KG1 (cell line): ENCODE results near the gene CACNA1A.
"Not testable (repeated sequence)": the region's sequence is repeated elsewhere in the genome, so short reads cannot be mapped to it uniquely, and the experiment has no call there.

Experiments used
- DNase-seq: peaks from one replicate; lab custom pipeline; 2025; lab: John Stamatoyannopoulos, UW

CACNA1A gene

GRCh38 chr19:13281567-13282291 is 224.6 kb downstream of the CACNA1A start:
- DNase-seq, result no peak

DNA sequence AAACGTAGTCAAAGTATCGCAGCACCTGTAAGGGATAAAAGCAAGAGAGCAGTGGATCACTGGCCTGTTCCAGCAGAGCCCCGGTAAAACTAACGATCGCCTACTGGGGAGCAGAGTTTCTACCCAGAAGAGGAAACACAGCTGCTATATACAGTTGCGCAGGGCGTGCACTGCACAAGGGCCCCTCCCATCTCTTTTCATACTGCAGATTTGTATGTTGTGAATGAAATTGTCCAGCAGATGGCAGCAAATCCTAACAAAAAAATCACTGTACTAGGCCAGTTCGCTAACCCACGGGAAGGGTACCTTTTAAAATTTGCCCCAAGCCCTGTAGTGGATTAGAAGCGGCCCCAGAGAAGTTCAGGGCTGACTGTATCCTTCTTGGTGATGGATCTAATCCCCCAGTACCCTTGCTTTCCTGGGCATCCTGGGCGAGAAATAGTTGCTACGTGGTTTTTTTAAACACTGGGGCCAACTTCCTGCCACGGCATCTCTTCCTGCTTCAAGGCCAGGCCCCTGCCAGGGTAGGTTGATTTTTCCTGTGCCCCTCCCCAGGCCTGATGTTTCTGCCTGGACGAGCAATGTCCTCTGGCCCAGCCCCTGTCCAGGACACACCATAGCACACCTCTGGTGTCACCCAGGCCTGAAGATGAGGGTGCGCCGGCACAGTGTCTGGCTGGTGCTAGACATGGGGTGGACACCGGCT is 229.0 kb downstream of the CACNA1A start:
- DNase-seq, result peak; percentile 64

GRCh38 chr19:13275016-13275722 is 231.1 kb downstream of the CACNA1A start:
- no peak for DNase-seq

- DNase-seq, result no peak
These were observed 235.7 kb downstream of the CACNA1A start for GRCh38 chr19:13270514-13271105.

DNA sequence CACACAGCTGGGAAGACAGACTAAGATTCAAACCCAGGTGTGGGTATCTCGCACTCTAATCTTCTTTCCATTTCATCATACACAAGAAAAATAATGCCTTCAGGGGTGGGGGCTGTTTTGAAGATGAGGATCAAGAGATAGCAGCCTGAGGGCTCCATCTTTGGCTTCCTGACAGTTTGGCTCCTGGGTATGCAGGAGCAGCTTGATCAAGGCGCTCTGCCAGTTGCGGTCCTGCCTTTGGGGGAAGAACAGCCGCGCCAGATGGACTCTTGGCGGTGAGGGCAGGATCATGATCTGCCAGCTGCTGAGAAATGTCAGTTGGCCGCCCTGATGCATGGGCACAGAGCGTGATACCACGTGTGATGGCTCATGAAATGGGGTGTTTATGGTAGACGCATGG is 236.9 kb downstream of the CACNA1A start:
- DNase-seq, result no peak

- no peak for DNase-seq
These were observed 238.4 kb downstream of the CACNA1A start for GRCh38 chr19:13267889-13268288.

DNA sequence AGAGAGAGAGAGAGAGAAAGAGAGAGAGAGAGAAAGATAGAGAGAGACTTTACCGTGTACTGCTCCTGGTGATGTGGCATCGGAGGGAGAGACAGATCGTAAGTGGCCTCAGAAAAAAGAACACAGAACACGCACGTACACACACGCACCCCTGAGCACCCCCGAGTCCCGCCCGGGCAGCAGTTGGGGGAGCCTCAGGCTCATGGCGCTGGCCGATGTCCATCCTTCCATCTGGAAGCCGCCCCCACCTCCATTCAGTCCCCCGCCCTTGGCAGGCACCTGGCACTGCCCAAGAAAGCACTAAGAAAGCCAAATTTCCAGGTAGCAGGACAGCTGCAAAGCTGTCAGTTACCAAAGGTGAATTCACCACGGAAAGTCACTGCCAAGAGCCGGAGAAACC is 239.1 kb downstream of the CACNA1A start:
- DNase-seq, result no peak

GRCh38 chr19:13262450-13262849 is 243.8 kb downstream of the CACNA1A start:
- peak; percentile 54 for DNase-seq

DNA sequence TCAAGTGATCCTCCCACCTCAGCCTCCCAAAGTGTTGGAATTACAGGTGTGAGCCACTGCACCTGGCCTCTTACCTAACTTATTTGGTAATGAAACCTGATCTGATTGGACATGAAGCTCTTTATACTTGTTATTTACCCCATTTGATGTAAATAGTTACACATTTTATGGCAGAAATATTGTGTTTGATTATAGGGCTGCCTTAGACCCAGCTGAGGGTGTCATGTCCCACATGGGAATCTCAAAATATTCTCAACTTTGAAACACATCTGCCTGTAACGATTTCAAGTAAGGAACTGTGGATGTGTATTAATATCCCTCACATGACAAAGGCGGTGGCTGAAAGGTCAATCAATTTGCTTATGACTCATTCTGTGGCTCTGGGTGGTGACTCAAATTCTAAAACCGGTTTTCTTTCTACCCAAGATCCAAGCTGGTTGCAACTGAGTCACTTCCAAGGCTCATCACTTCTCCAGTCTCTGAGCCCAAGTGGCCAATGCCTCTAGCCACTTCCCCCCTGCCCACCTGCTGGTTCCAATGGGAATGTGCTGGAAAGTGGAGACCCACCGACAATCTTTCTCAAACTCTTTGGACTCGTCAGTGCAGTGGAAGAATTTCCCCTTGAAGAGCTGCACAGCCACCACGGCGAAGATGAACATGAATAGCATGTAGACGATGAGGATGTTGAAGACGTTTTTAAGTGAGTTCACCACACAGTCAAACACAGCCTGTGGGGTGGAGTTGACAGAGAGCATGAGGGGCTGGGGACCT is 245.2 kb downstream of the CACNA1A start:
- DNase-seq, result no peak

- no peak for DNase-seq
These were observed 249.4 kb downstream of the CACNA1A start for GRCh38 chr19:13256918-13257317.

DNA sequence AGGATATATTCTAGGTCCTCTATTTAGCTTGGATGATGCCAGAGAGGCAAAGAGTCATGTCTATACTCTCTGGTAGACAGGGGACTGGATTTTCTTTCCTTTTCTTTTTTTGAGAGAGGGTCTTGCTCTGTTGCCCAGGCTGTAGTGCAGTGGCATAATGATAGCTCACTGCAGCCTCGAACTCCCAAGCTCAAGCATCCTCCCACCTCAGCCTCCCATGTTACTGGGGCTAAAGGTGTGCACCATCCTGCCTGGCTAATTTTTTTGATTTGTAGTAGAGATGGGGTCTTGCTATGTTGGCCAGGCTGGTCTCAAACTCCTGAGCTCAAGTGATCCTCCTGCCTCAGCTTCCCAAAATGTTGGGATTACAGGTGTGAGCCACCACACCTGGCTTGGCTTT is 249.9 kb downstream of the CACNA1A start:
- not testable (repeated sequence) for DNase-seq

- no peak for DNase-seq
These were observed 250.6 kb downstream of the CACNA1A start for GRCh38 chr19:13255719-13256059.

- DNase-seq, result no peak
These were observed 251.1 kb downstream of the CACNA1A start for GRCh38 chr19:13255041-13255718.

- no peak for DNase-seq
These were observed 253.5 kb downstream of the CACNA1A start for GRCh38 chr19:13252569-13253335.

GRCh38 chr19:13244920-13245319 is 261.4 kb downstream of the CACNA1A start:
- DNase-seq, result no peak

- DNase-seq, result no peak
These were observed 264.8 kb downstream of the CACNA1A start for GRCh38 chr19:13241231-13242104.

DNA sequence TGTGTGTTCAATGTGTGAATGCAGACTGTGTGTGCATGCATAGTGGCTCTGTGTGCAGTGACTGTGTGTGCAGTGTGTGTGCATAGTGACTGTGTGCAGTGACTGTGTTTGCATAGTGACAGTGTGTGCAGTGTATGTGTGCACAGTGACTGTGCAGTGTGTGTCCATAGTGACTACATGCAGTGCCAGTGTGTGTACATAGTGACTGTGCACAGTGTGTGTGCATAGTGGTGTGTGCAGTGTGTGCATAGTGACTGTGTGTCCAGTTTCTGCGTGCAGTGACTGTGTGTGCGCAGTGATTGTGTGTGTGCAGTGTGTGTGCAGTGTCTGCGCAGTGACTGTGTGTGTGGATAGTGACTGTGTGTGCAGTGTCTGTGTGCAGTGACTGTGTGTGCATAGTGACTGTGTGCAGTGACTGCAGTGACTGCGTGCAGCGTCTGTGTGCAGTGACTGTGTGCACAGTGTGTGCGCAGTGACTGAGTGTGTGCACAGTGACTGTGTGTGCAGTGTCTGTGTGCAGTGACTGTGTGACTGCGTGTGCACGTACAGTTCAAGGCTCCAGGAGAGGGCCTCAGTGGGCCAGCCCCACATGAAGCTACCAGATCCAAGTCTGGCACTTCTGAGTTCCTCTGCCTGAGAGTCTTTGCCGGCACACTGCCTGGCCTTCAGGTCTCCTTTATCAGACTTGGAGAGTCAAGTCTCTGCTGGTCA is 265.8 kb downstream of the CACNA1A start:
- no peak for DNase-seq

DNA sequence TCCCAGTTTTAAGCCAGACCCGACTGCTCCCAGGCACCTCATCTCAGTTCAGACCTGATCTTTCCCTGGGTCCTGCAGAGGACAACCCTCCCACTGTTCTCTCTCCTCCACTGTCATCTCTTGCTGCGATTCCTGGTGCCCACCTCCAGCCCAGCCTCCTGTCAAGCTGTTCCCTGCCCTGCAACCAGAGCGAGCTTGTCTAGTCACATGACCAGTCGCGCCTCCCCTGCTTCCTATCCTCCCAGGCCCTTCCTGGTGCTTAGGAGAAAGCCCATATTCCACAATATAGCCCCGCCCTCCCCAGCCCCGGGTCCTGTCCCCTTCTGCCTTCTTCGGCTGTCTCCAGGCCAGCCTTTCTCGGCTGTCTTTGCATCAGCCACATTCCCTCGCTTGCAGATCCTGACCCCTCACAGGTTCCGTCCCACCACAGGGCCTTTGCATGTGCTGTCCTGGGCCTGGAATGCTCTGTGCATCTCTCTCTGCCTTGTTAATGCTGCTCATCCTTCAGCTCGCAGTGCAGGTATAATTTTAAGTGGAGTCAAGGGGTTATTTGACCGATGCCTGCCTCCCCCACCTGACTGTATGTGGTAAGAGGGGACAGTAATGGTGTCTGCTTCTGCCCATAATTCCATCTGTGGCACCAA is 267.3 kb downstream of the CACNA1A start:
- DNase-seq, result no peak
